Measurements from ENCODE around the gene CALD1. TPM values are rescaled to one million over a fixed set of nuclear protein-coding genes. Genes with fewer than 3 reads are reported as not detected.

The CALD1 gene
- total RNA-seq, 1 donor from 2014 or later, result 1,941 TPM

- Mint-ChIP-seq H3K9me3 (ENCODE audit: low read depth) (no peaks in the 10 kb centered on the region), H3K4me1 (ENCODE audit: low read depth) (peaks cover 90% of the 10 kb centered on the region), H3K27me3 (ENCODE audit: low read depth) (no peaks in the 10 kb centered on the region), H3K4me3 (ENCODE audit: unreplicated experiment) (peak overlapping the region; percentile 15), H3K36me3 (ENCODE audit: low read depth) (peaks cover 52% of the 10 kb centered on the region), H3K27ac (ENCODE audit: unreplicated experiment) (peak overlapping the region; percentile 90)
- TF ChIP-seq CTCF (IDR thresholded peaks at IDR 0.05), result no peak
- no peak for DNase-seq (ENCODE audit: low spot score)
Measured at GRCh38 chr7:134818613-134819345, 39.3 kb downstream of the CALD1 start.

GRCh38 chr7:134819401-134819800 lies 40.0 kb downstream of the CALD1 start:
- Mint-ChIP-seq H3K4me1 (ENCODE audit: low read depth) (peaks cover 90% of the 10 kb centered on the region), H3K27me3 (ENCODE audit: low read depth) (no peaks in the 10 kb centered on the region), H3K9me3 (ENCODE audit: low read depth) (no peaks in the 10 kb centered on the region), H3K27ac (ENCODE audit: unreplicated experiment) (peak overlapping the region; percentile 90), H3K36me3 (ENCODE audit: low read depth) (peaks cover 48% of the 10 kb centered on the region), H3K4me3 (ENCODE audit: unreplicated experiment) (no peak overlapping the region)
- DNase-seq (ENCODE audit: low spot score), result no peak
- no peak for TF ChIP-seq CTCF (IDR thresholded peaks at IDR 0.05)

GRCh38 chr7:134820295-134820694 lies 40.9 kb downstream of the CALD1 start:
- Mint-ChIP-seq H3K4me1 (ENCODE audit: low read depth) (peaks cover 90% of the 10 kb centered on the region), H3K27ac (ENCODE audit: unreplicated experiment) (peak overlapping the region; percentile 90), H3K36me3 (ENCODE audit: low read depth) (peaks cover 48% of the 10 kb centered on the region), H3K9me3 (ENCODE audit: low read depth) (no peaks in the 10 kb centered on the region), H3K4me3 (ENCODE audit: unreplicated experiment) (no peak overlapping the region), H3K27me3 (ENCODE audit: low read depth) (no peaks in the 10 kb centered on the region)
- no peak for DNase-seq (ENCODE audit: low spot score)
- no peak for TF ChIP-seq CTCF (IDR thresholded peaks at IDR 0.05)

GRCh38 chr7:134820778-134821177 lies 41.3 kb downstream of the CALD1 start:
- peaks cover 89% of the 10 kb centered on the region for H3K4me1 Mint-ChIP-seq (ENCODE audit: low read depth)
- TF ChIP-seq CTCF (IDR thresholded peaks at IDR 0.05), result no peak
- peak overlapping the region; percentile 78 for H3K27ac Mint-ChIP-seq (ENCODE audit: unreplicated experiment)
- no peaks in the 10 kb centered on the region for H3K27me3 Mint-ChIP-seq (ENCODE audit: low read depth)
- H3K36me3 Mint-ChIP-seq (ENCODE audit: low read depth), result peaks cover 46% of the 10 kb centered on the region
- no peak for DNase-seq (ENCODE audit: low spot score)
- no peak overlapping the region for H3K4me3 Mint-ChIP-seq (ENCODE audit: unreplicated experiment)
- H3K9me3 Mint-ChIP-seq (ENCODE audit: low read depth), result no peaks in the 10 kb centered on the region

- Mint-ChIP-seq H3K36me3 (ENCODE audit: low read depth) (peaks cover 42% of the 10 kb centered on the region), H3K9me3 (ENCODE audit: low read depth) (no peaks in the 10 kb centered on the region), H3K4me3 (ENCODE audit: unreplicated experiment) (peak overlapping the region; percentile 9), H3K27ac (ENCODE audit: unreplicated experiment) (peak overlapping the region; percentile 97), H3K4me1 (ENCODE audit: low read depth) (peaks cover 92% of the 10 kb centered on the region), H3K27me3 (ENCODE audit: low read depth) (no peaks in the 10 kb centered on the region)
- no peak for TF ChIP-seq CTCF (IDR thresholded peaks at IDR 0.05)
- DNase-seq (ENCODE audit: low spot score), result no peak
Measured at GRCh38 chr7:134823400-134823799, 44.0 kb downstream of the CALD1 start.

All from chondrocyte (in vitro differentiated cells).